ENCODE data around the gene NPM1.

The NPM1 gene

DNA sequence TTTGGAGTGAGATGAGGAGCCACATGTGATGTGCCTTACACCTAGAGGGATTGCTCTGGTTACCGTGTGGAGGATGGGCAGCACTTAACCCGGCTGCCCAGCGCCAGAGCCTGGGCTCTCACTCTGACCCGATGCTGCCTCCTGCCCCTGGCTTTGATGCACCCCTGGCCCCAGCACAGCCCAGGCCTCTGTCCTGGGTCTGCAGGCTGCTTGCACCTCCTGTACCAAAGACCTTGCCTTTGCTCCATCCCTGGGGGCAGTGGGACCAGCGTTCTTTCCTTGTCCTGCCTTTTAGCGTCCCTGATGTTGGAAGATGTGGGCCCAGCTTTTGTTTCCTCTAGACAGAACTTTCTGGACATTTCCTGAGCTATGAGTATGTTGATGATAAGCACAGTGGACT, 72.2 kb downstream of the NPM1 start:
- ChIA-PET CTCF (no interaction called here), POLR2A (no interaction called here)
- Histone ChIP-seq H3K36me3 (ENCODE audit: control insufficient read depth in 2 of 2, insufficient read depth in 1 of 2, low read length in 2 of 2) (no peaks in the 10 kb centered on the region), H3K9me3 (ENCODE audit: control insufficient read depth, insufficient read depth, low read depth, low read length) (no peaks in the 10 kb centered on the region), H3K4me3 (ENCODE audit: low read depth, low read length) (no peak overlapping the region), H3K4me1 (ENCODE audit: control insufficient read depth, insufficient read depth, low read length) (no peaks in the 10 kb centered on the region), H3K27ac (ENCODE audit: extremely low read depth, low read depth, low read length) (no peak overlapping the region)
- TF ChIP-seq MZF1 (tag by site-specific recombination; IDR thresholded peaks at IDR 0.05; ENCODE audit: borderline replicate concordance): no peak
- no peak for TF ChIP-seq ZNF843 (tag by site-specific recombination; IDR thresholded peaks at IDR 0.05)
- TF ChIP-seq BCL11A (tag by site-specific recombination; IDR thresholded peaks at IDR 0.05; ENCODE audit: low read depth): no peak
- TF ChIP-seq KLF9 (tag by site-specific recombination; IDR thresholded peaks at IDR 0.05; ENCODE audit: low read depth): no peak
- no peak for TF ChIP-seq OVOL3 (tag by site-specific recombination; IDR thresholded peaks at IDR 0.05)
- no peak for TF ChIP-seq ZNF544 (tag by site-specific recombination; IDR thresholded peaks at IDR 0.05)
- TF ChIP-seq WT1 (tag by site-specific recombination; IDR thresholded peaks at IDR 0.05): no peak
- TF ChIP-seq, protein P1, sequence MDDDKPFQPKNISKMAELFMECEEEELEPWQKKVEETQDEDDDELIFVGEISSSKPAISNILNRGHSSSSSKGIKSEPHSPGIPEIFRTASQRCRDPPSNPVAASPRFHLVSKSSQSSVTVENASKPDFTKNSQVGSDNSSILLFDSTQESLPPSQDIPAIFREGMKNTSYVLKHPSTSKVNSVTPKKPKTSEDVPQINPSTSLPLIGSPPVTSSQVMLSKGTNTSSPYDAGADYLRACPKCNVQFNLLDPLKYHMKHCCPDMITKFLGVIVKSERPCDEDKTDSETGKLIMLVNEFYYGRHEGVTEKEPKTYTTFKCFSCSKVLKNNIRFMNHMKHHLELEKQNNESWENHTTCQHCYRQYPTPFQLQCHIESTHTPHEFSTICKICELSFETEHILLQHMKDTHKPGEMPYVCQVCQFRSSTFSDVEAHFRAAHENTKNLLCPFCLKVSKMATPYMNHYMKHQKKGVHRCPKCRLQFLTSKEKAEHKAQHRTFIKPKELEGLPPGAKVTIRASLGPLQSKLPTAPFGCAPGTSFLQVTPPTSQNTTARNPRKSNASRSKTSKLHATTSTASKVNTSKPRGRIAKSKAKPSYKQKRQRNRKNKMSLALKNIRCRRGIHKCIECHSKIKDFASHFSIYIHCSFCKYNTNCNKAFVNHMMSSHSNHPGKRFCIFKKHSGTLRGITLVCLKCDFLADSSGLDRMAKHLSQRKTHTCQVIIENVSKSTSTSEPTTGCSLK (tag by site-specific recombination; IDR thresholded peaks at IDR 0.05): no peak
- no peak for TF ChIP-seq ZSCAN16 (tag by site-specific recombination; IDR thresholded peaks at IDR 0.05)
- TF ChIP-seq ZNF513 (tag by site-specific recombination; IDR thresholded peaks at IDR 0.05): no peak
- no peak for TF ChIP-seq ZNF768 (tag by site-specific recombination; IDR thresholded peaks at IDR 0.05)
- TF ChIP-seq ZNF223 (tag by site-specific recombination; IDR thresholded peaks at IDR 0.05): no peak
- no peak for TF ChIP-seq HOXC10 (CRISPR knock-in tag; IDR thresholded peaks at IDR 0.05)
- TF ChIP-seq, protein P2, sequence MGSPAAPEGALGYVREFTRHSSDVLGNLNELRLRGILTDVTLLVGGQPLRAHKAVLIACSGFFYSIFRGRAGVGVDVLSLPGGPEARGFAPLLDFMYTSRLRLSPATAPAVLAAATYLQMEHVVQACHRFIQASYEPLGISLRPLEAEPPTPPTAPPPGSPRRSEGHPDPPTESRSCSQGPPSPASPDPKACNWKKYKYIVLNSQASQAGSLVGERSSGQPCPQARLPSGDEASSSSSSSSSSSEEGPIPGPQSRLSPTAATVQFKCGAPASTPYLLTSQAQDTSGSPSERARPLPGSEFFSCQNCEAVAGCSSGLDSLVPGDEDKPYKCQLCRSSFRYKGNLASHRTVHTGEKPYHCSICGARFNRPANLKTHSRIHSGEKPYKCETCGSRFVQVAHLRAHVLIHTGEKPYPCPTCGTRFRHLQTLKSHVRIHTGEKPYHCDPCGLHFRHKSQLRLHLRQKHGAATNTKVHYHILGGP (tag by site-specific recombination; IDR thresholded peaks at IDR 0.05): no peak
- no peak for TF ChIP-seq ZNF555 (tag by site-specific recombination; conservative IDR thresholded peaks at IDR 0.05)
- TF ChIP-seq ZNF18 (tag by site-specific recombination; IDR thresholded peaks at IDR 0.05): no peak
- TF ChIP-seq ZNF274 (IDR thresholded peaks at IDR 0.05; ENCODE audit: low read length): no peak
- no peak for TF ChIP-seq ZNF274 (tag by site-specific recombination; IDR thresholded peaks at IDR 0.05; ENCODE audit: borderline replicate concordance)
- TF ChIP-seq ZNF350 (tag by site-specific recombination; IDR thresholded peaks at IDR 0.05): no peak
- no peak for TF ChIP-seq ZNF292 (tag by site-specific recombination; IDR thresholded peaks at IDR 0.05; ENCODE audit: borderline replicate concordance, low read depth)
